T47D (cell line): ENCODE data around the gene PRXL2B.

ENCODE experiments used
- DNase-seq, 2 experiments: peaks; one replicate each; pipeline versions ENCODE4 v3.0.0 to v3.0.0-alpha.2; 2011 to 2012; ENCODE audit warnings: low read depth in 1 of 2, low spot score in 1 of 2
- JUND ChIP-seq: IDR thresholded peaks from 2 replicates; pipeline ENCODE4 v1.6.1; 2012; ENCODE audit warnings: low read depth
- in situ Hi-C: cut with HindIII; loops from 2 replicates; pipeline ENCODE4 v1.10.0; 2016; ENCODE audit warnings: low sequenced_read_pairs, low pct_unique_long_range_greater_than_20kb

PRXL2B gene

DNA sequence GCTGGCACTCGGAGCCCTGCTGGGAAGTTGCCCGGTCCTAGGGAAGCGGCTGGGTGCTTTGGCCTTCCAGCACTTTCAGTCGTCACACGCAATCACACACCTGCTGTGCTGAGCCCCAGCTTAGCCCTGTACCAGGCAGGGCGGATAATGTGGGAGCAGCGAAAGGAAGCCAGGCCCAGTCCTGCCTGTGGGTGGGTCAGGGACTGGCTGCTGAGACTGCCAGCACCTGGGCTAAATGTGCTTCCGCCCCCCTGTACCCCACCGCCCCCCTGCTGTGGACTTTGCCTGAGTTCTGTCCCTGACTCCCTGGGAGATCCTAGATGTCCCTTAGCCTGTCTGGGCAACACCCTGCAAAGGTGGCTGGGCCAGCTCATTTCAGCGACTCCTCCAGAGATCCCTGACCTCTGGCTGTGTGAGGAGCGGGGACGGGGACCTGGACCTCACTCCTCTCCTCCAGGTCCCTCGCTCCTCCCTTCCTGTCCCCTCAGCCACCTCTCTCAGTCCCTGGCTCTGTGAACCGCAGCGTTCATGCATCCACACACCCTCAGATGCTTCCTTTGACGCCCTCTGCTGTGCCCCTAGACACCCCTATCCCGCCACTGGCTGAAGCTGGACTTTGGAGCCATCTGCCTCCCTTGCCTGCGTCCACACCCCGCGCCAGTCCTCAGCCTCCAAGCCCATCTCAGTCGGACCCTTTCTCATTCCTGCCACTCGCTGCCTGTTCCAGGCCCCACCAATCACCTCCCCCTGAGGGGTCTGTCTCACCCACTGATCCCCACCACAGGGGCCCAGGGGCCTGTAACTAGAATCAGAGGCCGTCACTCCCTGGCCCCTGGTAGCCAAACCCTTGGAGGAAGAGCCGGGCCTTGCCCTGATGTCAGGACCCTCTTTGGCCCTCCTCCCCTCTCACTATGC is 44.8 kb downstream of the PRXL2B start:
- no peak for TF ChIP-seq JUND
- DNase-seq: no peak
- in situ Hi-C loops: no loop called here

- in situ Hi-C loops: no loop called here
- no peak for TF ChIP-seq JUND
- DNase-seq: no peak
Measured at GRCh38 chr1:2632051-2632430, 45.5 kb downstream of the PRXL2B start.

DNA sequence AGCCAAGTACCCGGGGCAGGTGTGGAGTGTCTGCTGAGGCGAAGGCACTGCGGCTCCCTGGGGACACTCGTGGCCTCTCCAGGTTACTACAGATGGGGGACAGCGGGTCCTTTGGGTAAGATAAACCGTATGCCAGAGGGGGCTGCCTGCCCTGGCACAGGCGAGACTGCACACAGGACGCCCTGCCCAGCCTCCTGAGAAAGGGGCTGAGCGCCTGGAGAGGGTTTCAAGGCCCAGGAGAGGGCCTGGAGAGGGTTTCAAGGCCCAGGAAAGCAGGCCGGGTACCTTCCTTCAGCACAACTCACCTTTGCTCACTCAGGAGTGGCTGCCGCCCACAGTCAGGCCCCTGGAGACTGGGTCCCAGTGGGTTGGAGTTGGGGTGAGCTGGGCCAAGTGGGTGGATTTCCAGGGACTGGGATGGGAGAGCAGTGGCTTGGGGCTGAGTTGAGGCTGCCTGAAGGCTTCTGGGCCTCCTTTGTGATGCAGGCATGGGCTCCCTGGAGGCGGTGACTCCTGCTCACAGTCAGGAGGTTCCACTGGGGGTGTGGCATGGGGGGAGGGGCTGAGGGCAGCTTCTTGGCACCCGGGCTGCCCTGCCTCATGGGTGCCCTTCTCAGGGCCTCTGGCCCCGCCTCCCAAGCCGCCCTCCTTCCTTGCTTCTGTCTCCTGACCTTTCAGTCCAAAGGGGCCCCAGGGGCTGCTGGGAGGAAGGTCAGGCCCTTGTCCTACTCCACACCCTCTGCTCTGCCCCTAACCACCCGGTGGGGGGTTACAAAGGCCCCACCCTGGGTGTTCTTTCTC is 46.2 kb downstream of the PRXL2B start, which contains the start of gene MMEL1:
MMEL1 (minus strand) TSS at position 456 of the 801 bp plus-strand sequence. CDS start 3,532 bp downstream, outside the sequence.
- no peak for TF ChIP-seq JUND
- DNase-seq: no peak
- in situ Hi-C loops: no loop called here

- in situ Hi-C loops: no loop called here
- TF ChIP-seq JUND: no peak
- no peak for DNase-seq
Measured at GRCh38 chr1:2633366-2633935, 46.9 kb downstream of the PRXL2B start.

GRCh38 chr1:2633936-2634491 is 47.4 kb downstream of the PRXL2B start:
- in situ Hi-C loops: no loop called here
- TF ChIP-seq JUND: no peak
- no peak for DNase-seq

DNA sequence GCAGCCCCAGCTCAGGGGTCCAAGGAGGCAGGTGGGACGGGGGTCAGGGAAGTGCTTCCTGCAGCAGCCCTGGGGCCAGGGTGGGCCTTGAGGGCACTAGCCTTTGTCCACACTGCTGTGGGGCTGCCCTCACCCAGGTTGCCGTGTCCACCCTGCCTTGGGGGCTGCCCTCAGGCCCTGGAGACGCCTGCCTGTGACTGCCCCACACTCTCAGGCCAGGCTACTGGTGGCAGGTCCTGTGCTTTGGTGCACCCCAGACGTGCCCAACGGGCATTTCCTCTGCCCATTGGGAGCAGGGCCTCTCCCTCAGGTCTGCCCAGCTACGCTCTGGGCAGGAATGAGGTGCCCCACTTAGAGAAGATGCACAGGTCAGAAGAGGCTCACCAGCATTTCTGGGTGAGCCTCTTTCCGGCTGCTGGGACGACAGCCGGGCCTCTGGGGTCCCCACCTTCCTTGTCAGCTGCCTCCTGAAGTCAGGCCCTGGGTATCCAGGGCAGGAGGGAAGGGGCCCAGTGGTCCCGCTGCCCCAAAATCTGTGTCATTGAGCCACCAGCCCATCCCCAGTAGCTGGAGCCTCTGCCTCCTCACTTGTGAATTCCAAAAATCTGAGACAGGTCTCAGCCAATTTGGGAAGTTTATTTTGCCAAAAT is 48.9 kb downstream of the PRXL2B start:
- no peak for DNase-seq
- TF ChIP-seq JUND: no peak
- in situ Hi-C loops: no loop called here

- in situ Hi-C loops: no loop called here
- DNase-seq: no peak
- no peak for TF ChIP-seq JUND
Measured at GRCh38 chr1:2636733-2637132, 50.2 kb downstream of the PRXL2B start.

- in situ Hi-C loops: no loop called here
- TF ChIP-seq JUND: no peak
- DNase-seq: no peak
Measured at GRCh38 chr1:2637442-2638145, 51.0 kb downstream of the PRXL2B start.

DNA sequence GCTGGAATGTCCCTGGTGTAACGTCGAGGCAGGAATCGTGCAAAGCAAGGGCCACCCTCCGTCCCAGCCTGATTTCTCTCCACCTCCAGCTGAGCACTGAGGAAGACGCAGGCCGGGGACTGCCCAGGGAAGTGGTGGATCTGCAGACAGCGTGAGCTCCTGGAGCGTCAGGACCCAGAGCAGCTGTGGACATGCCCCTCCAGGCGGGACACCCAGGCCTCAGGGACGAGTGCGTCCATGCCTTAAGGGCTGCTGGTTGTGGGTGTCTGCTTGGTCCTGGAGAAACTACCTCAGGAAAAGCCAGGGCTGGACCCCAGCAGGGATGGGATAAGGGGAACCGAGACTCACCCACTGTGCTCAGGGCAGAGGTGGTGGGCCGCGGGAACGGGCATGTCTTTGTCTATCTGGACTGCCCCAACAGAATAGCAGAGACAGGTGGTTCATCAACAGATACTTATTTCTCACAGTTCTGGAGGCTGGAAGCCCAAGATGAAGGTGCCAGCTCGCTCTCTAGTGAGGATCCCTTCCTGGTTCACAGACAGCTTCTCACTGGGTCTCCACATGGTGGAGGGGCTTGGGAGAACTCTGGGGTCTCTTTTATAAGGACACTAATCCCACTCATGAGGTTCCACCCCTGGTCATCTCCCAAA is 52.0 kb downstream of the PRXL2B start:
- no peak for TF ChIP-seq JUND
- in situ Hi-C loops: no loop called here

DNA sequence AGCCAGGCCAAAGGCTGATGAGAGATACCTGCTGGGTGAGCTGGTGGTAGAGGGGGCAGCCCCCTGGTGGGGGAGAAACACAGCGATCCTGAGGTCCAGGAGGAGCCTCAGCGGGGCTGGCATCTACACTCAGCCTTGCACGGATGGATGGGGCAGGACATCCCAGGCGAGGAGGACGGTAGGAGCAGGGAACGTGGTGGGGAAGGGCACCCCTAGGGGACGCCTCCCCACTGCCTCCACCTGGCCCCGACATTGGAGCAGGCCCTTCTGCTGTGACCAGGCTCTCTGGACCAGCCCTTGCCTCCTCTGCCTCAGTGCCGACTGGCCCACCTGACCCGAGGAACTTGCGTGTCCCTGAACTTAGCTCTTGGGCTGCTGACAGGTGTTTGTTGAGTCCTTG is 52.6 kb downstream of the PRXL2B start:
- DNase-seq: no peak
- in situ Hi-C loops: no loop called here
- TF ChIP-seq JUND: no peak

More for the DNA sequence above, 52.0 kb downstream of the PRXL2B start:
- no peak for DNase-seq
